ENCODE measurements around the gene ZBTB34. TPM values are rescaled to one million over a fixed set of nuclear protein-coding genes. Genes with fewer than 3 reads are reported as not detected.

ZBTB34 gene
- total RNA-seq, 2 experiments from 2014 or later, result 4.4 to 4.7 TPM

GRCh38 chr9:126857261-126857960, 3.0 kb upstream of the ZBTB34 start:
- Mint-ChIP-seq H3K27ac (no peak overlapping the region), H3K4me1 (peaks cover 13% of the 10 kb centered on the region)
- DNase-seq, result no peak

GRCh38 chr9:126859111-126859510, 1.3 kb upstream of the ZBTB34 start:
- peak overlapping the region; percentile 12 for H3K27ac Mint-ChIP-seq
- peak overlapping the region; percentile 49 for H3K4me3 Mint-ChIP-seq
- H3K4me1 Mint-ChIP-seq, result peaks cover 24% of the 10 kb centered on the region
- H3K9me3 Mint-ChIP-seq, result no peaks in the 10 kb centered on the region
- peaks cover 7% of the 10 kb centered on the region for H3K27me3 Mint-ChIP-seq
- no peak for DNase-seq
- H3K36me3 Mint-ChIP-seq, result peaks cover 2% of the 10 kb centered on the region

More at GRCh38 chr9:126857261-126857960, 3.0 kb upstream of the ZBTB34 start:
- Mint-ChIP-seq H3K36me3 (peaks cover 2% of the 10 kb centered on the region), H3K9me3 (no peaks in the 10 kb centered on the region), H3K27me3 (peaks cover 20% of the 10 kb centered on the region), H3K4me3 (no peak overlapping the region)

- no peaks in the 10 kb centered on the region for H3K9me3 Mint-ChIP-seq
- H3K27me3 Mint-ChIP-seq, result peaks cover 3% of the 10 kb centered on the region
- H3K27ac Mint-ChIP-seq, result peak overlapping the region; percentile 54
- peaks cover 26% of the 10 kb centered on the region for H3K4me1 Mint-ChIP-seq
- H3K36me3 Mint-ChIP-seq, result peaks cover 2% of the 10 kb centered on the region
- peak; percentile 29 for DNase-seq
- peak overlapping the region; percentile 84 for H3K4me3 Mint-ChIP-seq
These were observed 473 bp downstream of the ZBTB34 start for GRCh38 chr9:126860757-126861466.

GRCh38 chr9:126861707-126862103, 1.3 kb downstream of the ZBTB34 start:
- no peaks in the 10 kb centered on the region for H3K9me3 Mint-ChIP-seq
- no peak for DNase-seq
- H3K27me3 Mint-ChIP-seq, result no peaks in the 10 kb centered on the region
- H3K4me3 Mint-ChIP-seq, result peak overlapping the region; percentile 84
- peaks cover 26% of the 10 kb centered on the region for H3K4me1 Mint-ChIP-seq
- peaks cover 9% of the 10 kb centered on the region for H3K36me3 Mint-ChIP-seq
- peak overlapping the region; percentile 54 for H3K27ac Mint-ChIP-seq

GRCh38 chr9:126862104-126862761, 1.8 kb downstream of the ZBTB34 start:
- H3K4me1 Mint-ChIP-seq, result peaks cover 26% of the 10 kb centered on the region
- peak overlapping the region; percentile 84 for H3K4me3 Mint-ChIP-seq
- H3K27ac Mint-ChIP-seq, result peak overlapping the region; percentile 21
- no peak for DNase-seq
- no peaks in the 10 kb centered on the region for H3K27me3 Mint-ChIP-seq
- H3K9me3 Mint-ChIP-seq, result no peaks in the 10 kb centered on the region
- H3K36me3 Mint-ChIP-seq, result peaks cover 11% of the 10 kb centered on the region

- Mint-ChIP-seq H3K4me1 (peaks cover 41% of the 10 kb centered on the region), H3K9me3 (no peaks in the 10 kb centered on the region), H3K27me3 (no peaks in the 10 kb centered on the region), H3K36me3 (peaks cover 15% of the 10 kb centered on the region), H3K27ac (no peak overlapping the region), H3K4me3 (no peak overlapping the region)
- DNase-seq, result no peak
These were observed 4.3 kb downstream of the ZBTB34 start for GRCh38 chr9:126864771-126865170.

GRCh38 chr9:126869368-126869767, 8.9 kb downstream of the ZBTB34 start:
- Mint-ChIP-seq H3K36me3 (peaks cover 13% of the 10 kb centered on the region), H3K4me1 (peaks cover 33% of the 10 kb centered on the region), H3K27ac (no peak overlapping the region), H3K4me3 (no peak overlapping the region), H3K9me3 (no peaks in the 10 kb centered on the region), H3K27me3 (no peaks in the 10 kb centered on the region)
- no peak for DNase-seq

- no peaks in the 10 kb centered on the region for H3K27me3 Mint-ChIP-seq
- no peaks in the 10 kb centered on the region for H3K9me3 Mint-ChIP-seq
- no peak overlapping the region for H3K27ac Mint-ChIP-seq
- no peak for DNase-seq
- peaks cover 36% of the 10 kb centered on the region for H3K4me1 Mint-ChIP-seq
- peaks cover 3% of the 10 kb centered on the region for H3K36me3 Mint-ChIP-seq
- H3K4me3 Mint-ChIP-seq, result no peak overlapping the region
These were observed 12.1 kb downstream of the ZBTB34 start for GRCh38 chr9:126872516-126872915.

GRCh38 chr9:126874546-126875314, 14.3 kb downstream of the ZBTB34 start:
- Mint-ChIP-seq H3K27ac (no peak overlapping the region), H3K27me3 (no peaks in the 10 kb centered on the region), H3K4me1 (peaks cover 21% of the 10 kb centered on the region), H3K36me3 (peaks cover 7% of the 10 kb centered on the region), H3K4me3 (no peak overlapping the region), H3K9me3 (no peaks in the 10 kb centered on the region)
- no peak for DNase-seq

GRCh38 chr9:126875756-126876510, 15.5 kb downstream of the ZBTB34 start:
- peaks cover 18% of the 10 kb centered on the region for H3K4me1 Mint-ChIP-seq
- no peaks in the 10 kb centered on the region for H3K9me3 Mint-ChIP-seq
- DNase-seq, result no peak
- H3K36me3 Mint-ChIP-seq, result peaks cover 11% of the 10 kb centered on the region
- no peaks in the 10 kb centered on the region for H3K27me3 Mint-ChIP-seq
- no peak overlapping the region for H3K4me3 Mint-ChIP-seq
- H3K27ac Mint-ChIP-seq, result no peak overlapping the region

- DNase-seq, result no peak
- Mint-ChIP-seq H3K36me3 (peaks cover 11% of the 10 kb centered on the region), H3K9me3 (no peaks in the 10 kb centered on the region), H3K27me3 (no peaks in the 10 kb centered on the region), H3K4me3 (no peak overlapping the region), H3K4me1 (peaks cover 17% of the 10 kb centered on the region), H3K27ac (no peak overlapping the region)
These were observed 16.1 kb downstream of the ZBTB34 start for GRCh38 chr9:126876531-126876930.

- H3K36me3 Mint-ChIP-seq, result peaks cover 11% of the 10 kb centered on the region
- H3K27me3 Mint-ChIP-seq, result no peaks in the 10 kb centered on the region
- no peak for DNase-seq
- H3K27ac Mint-ChIP-seq, result no peak overlapping the region
- peaks cover 16% of the 10 kb centered on the region for H3K4me1 Mint-ChIP-seq
- no peak overlapping the region for H3K4me3 Mint-ChIP-seq
- H3K9me3 Mint-ChIP-seq, result no peaks in the 10 kb centered on the region
These were observed 17.0 kb downstream of the ZBTB34 start for GRCh38 chr9:126877418-126877817.

- DNase-seq, result no peak
- H3K27me3 Mint-ChIP-seq, result no peaks in the 10 kb centered on the region
- peaks cover 11% of the 10 kb centered on the region for H3K36me3 Mint-ChIP-seq
- H3K9me3 Mint-ChIP-seq, result no peaks in the 10 kb centered on the region
- no peak overlapping the region for H3K27ac Mint-ChIP-seq
- peaks cover 10% of the 10 kb centered on the region for H3K4me1 Mint-ChIP-seq
- no peak overlapping the region for H3K4me3 Mint-ChIP-seq
These were observed 18.8 kb downstream of the ZBTB34 start for GRCh38 chr9:126879288-126879687.

GRCh38 chr9:126880226-126880946, 19.9 kb downstream of the ZBTB34 start:
- H3K9me3 Mint-ChIP-seq, result no peaks in the 10 kb centered on the region

More at GRCh38 chr9:126880226-126880946, 19.9 kb downstream of the ZBTB34 start:
- peaks cover 10% of the 10 kb centered on the region for H3K4me1 Mint-ChIP-seq
- H3K4me3 Mint-ChIP-seq, result no peak overlapping the region
- H3K27ac Mint-ChIP-seq, result no peak overlapping the region
- H3K27me3 Mint-ChIP-seq, result no peaks in the 10 kb centered on the region
- DNase-seq, result no peak
- peaks cover 11% of the 10 kb centered on the region for H3K36me3 Mint-ChIP-seq
